Activated T-cell treated with anti-CD3 and anti-CD28 coated beads for 24 hours (primary cell): Measurements from ENCODE around the gene SPG11.
"Not testable (repeated sequence)": the region's sequence is repeated elsewhere in the genome, so short reads cannot be mapped to it uniquely, and the experiment has no call there.

Experiments
- DNase-seq: peaks from one replicate; pipeline ENCODE4 v3.0.0-alpha.2; 2020; ENCODE audit warnings: low read depth

SPG11 gene

DNA sequence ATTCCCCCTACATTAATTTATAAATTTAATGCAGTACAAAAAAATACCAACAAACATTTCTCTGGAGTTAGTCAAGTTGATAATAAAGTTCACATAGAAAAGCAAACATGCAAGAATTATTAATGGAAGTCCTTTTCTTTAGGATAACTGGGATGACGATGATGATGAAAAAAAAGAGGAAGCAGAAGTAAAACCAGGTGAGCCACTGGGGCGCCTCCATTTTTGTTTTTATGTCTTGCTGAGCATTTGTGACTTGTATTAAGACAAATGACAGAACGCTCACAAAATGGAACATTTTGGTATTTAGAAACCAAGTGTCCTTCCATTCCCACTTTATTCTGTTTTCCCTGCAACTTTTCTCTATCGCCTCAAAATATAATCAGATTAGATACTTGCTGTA is 112.7 kb downstream of the SPG11 start:
- DNase-seq, result no peak

- DNase-seq, result no peak
These were observed 113.2 kb downstream of the SPG11 start for GRCh38 chr15:44550256-44550655.

- not testable (repeated sequence) for DNase-seq
These were observed 114.3 kb downstream of the SPG11 start for GRCh38 chr15:44549152-44549551.

DNA sequence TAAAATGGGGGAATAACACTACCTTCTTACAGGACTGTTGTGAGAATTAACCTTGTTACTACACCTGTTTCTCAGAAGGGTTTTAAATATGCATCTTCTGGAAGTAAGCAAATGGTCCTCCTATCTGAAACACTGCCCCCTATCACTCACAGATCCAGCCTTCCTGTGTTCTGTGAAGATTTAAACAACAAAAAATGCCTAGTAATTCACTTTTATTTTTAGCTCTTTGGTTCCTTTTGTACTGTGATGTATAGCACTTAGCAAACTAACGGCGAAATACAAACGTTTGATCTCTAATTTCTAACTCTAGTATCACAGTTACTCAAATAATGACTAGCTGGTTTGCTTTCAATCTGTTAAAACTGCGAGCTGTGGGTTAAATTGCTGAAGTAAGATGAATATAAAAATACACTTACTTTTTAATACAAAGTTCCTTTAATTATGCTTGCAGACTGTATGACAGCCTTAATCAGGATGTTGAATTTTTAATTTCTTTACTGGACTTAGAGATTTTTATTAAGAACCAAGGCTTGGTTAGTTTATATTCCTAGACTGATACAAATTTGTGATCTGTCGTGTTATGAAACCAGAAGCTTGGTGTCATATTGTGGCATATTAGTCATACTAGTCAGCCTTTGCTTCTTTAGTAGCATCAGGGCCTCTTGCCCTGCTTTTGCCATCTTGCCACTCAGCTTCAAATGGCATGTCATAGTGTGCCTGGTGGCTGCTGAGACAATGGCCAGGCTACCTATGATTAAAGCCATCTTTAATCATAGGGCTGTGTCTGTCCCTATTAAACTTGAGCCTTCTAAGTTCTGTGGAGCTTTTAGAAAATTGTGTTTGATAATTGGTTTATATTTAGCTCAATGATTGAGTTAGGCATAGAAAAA is 117.3 kb downstream of the SPG11 start:
- peak; percentile 43 for DNase-seq

DNA sequence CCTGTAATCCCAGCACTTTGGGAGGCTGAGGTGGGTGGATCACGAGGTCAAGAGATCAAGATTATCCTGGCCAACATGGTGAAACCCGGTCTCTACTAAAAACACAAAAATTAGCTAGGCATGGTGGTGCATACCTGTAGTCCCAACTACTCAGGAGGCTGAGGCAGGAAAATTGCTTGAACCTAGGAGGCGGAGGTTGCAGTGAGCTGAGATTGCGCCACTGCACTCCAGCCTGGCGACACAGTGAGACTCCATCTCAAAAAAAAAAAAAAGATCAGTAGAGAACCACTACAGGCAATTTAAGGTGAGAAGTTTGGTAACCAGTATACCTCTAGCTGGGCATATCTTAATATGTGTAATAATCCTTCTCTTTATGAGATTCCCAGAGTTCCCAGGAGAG is 118.7 kb downstream of the SPG11 start:
- DNase-seq, result not testable (repeated sequence)

- no peak for DNase-seq
These were observed 120.9 kb downstream of the SPG11 start for GRCh38 chr15:44542596-44542995.

- no peak for DNase-seq
These were observed 122.0 kb downstream of the SPG11 start for GRCh38 chr15:44541282-44541958.

GRCh38 chr15:44537735-44538240 is 125.7 kb downstream of the SPG11 start:
- peak; percentile 14 for DNase-seq

GRCh38 chr15:44536962-44537734 is 126.3 kb downstream of the SPG11 start, which contains the start of gene EIF3J:
TSS of gene EIF3J (plus strand) at chr15:44537147. CDS start at chr15:44537195, 48 bp downstream.
- peak; percentile 91 for DNase-seq

DNA sequence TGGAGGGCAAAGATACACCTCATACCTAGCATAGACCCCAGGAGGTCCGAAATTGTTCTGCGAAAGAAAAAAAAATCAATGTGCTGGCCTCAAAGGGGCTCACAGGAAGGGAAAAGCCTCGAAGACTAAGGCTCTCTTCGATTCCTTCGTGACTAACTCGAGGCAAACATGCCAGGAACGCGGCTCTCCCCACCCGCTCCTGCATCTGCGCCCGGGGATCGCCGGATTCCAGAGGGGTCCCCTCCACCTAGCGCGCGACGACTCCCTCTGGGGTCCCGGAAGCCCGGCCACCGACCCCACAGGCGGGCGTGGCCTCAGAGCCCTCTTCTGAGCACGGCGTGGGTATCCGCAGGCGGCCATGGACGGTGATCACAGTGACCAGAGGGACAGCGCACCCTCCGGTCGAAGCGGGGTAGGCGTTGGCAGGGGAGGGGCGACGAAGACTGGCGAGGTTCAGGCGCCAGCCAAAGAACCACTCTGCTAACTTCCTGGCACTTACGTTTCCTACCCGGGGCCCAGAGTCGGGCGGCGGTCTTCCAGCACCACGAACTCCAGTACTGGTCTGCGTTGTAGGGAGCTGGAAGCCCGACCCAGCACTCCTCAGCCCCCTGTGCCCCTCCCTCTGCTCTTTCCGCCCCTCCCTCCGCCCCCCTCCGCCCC is 127.0 kb downstream of the SPG11 start:
- DNase-seq, result no peak

GRCh38 chr15:44535523-44536301 is 127.8 kb downstream of the SPG11 start:
- no peak for DNase-seq

DNA sequence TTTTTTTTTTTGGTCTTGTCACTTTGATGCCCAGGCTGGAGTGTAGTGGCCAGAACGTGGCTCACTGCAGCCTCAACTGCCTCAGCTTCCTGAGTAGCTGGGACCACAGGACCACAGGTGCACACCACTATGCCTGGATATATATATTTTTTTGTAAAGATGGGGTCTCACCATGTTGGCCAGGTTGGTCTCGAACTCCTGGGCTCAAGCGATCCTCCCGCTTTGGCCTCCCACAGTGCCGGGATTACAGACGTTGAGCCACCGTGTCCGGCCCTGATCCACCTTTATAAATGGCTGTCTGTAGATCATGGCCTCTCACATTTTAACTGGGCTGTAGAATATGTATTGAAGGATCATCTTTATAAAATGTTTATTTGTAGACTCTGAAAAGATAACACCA is 128.4 kb downstream of the SPG11 start:
- DNase-seq, result no peak

- DNase-seq, result no peak
These were observed 130.8 kb downstream of the SPG11 start for GRCh38 chr15:44532689-44533088.

- DNase-seq, result not testable (repeated sequence)
These were observed 131.2 kb downstream of the SPG11 start for GRCh38 chr15:44532275-44532674.

DNA sequence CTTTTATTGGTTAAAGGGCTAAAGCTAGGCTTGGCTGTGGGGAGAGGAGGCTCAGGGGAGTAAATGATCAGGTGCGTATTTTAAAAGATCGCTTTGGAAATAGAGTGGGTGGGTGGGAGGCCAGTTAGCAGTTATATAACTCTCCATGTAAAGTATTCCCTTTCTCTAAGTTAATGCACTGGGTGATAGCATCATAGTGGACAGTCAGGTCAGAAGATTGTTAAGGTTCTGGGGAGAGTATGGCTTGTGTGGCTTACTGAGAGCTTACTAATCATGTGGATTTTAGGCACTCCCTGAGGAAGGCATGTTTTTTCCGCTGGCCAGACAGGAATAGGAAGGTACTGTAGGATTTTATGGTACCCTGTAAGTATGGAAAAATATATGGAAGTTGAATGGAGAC is 132.8 kb downstream of the SPG11 start:
- DNase-seq, result no peak

DNA sequence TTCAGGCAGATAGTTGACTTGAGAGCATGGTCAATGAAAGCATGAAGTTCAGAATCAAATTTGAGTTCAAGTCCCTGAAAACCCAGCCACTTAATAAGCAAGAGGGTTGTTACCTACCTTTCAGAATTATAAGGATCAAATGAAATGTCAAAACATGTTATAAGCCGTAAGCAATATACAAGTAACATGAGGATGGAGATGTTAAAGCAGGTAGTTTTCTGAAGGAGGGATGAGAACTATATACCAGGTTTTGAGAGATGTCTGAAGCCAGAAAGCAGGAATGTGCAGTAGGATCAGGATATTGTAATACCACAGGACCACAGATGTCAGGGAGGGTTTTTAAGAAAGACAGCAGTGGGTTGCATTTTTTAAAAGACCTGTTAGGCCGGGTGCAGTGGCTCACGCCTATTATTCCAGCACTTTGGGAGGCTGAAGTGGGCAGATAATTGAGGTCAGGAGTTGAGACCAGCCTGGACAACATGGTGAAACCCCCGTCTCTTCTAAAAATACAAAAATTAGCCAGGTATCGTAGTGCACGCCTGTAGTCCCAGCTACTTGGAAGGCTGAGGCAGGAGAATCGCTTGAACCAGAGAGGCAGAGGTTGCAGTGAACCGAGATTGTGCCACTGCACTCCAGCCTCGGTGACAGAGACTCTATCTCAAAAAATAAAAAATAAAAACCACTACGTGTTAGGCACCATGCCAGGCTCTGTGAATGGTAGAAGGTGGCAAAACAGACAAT is 133.4 kb downstream of the SPG11 start:
- DNase-seq, result no peak

- DNase-seq, result no peak
These were observed 136.2 kb downstream of the SPG11 start for GRCh38 chr15:44527241-44527640.

GRCh38 chr15:44525018-44525417 is 138.4 kb downstream of the SPG11 start:
- no peak for DNase-seq

DNA sequence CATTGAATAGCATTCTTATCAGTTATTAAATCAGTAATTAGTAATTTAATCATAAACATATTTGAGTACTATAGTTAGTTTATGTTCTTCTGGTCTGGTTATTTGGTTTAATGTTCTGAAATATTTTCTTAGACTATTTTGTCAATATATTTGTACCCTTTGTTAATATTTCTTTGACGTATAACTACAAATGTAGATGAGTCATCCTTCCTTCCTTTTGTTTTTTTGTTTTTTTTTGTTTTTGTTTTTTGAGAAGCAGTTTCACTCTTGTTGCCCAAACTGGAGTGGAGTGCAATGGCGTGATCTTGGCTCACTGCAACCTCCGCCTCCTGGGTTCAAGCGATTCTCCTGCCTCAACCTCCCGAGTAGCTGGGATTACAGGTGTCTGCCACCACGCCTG is 143.9 kb downstream of the SPG11 start:
- DNase-seq, result no peak

DNA sequence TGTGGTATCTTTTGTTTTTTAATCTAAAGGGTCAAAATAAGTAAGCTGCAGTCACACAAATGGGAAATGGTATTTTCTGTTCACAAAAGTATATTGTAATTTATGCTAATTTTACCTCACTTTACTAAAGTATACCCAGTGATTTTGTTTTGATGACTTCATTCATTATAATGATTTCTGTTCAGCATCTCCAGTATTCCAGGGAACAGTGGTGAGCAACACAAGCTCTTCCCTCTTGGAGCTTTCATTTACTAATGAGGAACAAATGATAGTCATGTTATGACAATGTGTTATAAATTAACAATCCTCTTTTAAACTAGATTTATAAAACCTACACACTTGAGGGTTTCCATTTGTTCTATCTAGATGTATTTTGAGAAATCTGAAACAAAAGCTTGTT is 147.0 kb downstream of the SPG11 start:
- DNase-seq, result no peak
